HEK293 (cell line): Measurements from ENCODE around the gene NUMB.

ENCODE experiments used
- CTCF ChIP-seq: fragments of 450-650 bp; formaldehyde crosslinking; IDR thresholded peaks from 2 replicates; pipeline ENCODE4 v1.5.1; 2016; ENCODE audit warnings: missing biosample characterization, missing genetic modification characterization
- GLI2 ChIP-seq: fragments of 450-650 bp; formaldehyde crosslinking; IDR thresholded peaks from 2 replicates; pipeline ENCODE4; 2017; ENCODE audit warnings: missing biosample characterization, missing genetic modification characterization, low read depth, borderline replicate concordance
- HOXA7 ChIP-seq: sonication (generic); formaldehyde crosslinking; IDR thresholded peaks from 2 replicates; pipeline ENCODE4 v1.8.1; 2022; ENCODE audit warnings: missing genetic modification reagents, borderline replicate concordance
- PBX3 ChIP-seq: sonication (generic); formaldehyde crosslinking; IDR thresholded peaks from 2 replicates; pipeline ENCODE4 v1.8.1; 2022; ENCODE audit warnings: mild to moderate bottlenecking, moderate library complexity, missing genetic modification reagents
- RBAK ChIP-seq: fragments of 450-650 bp; formaldehyde crosslinking; IDR thresholded peaks from 2 replicates; pipeline ENCODE4 v1.5.1; 2016; ENCODE audit warnings: missing biosample characterization, missing genetic modification characterization
- YY1 ChIP-seq: fragments of 450-650 bp; formaldehyde crosslinking; IDR thresholded peaks from 2 replicates; pipeline ENCODE4 v1.5.1; 2018; ENCODE audit warnings: missing biosample characterization, missing genetic modification characterization
- YY2 ChIP-seq: fragments of 450-650 bp; formaldehyde crosslinking; IDR thresholded peaks from 2 replicates; pipeline ENCODE4 v1.5.1; 2016; ENCODE audit warnings: missing biosample characterization, missing genetic modification characterization
- ZFP37 ChIP-seq: fragments of 450-650 bp; formaldehyde crosslinking; IDR thresholded peaks from 2 replicates; pipeline ENCODE4 v1.5.1; 2016; ENCODE audit warnings: missing biosample characterization, missing genetic modification characterization
- ZNF121 ChIP-seq: fragments of 450-650 bp; formaldehyde crosslinking; IDR thresholded peaks from 2 replicates; pipeline ENCODE4 v1.5.1; 2016; ENCODE audit warnings: missing biosample characterization, missing genetic modification characterization
- ZNF138 ChIP-seq: fragments of 450-650 bp; formaldehyde crosslinking; IDR thresholded peaks from 2 replicates; pipeline ENCODE4 v1.5.1; 2016; ENCODE audit warnings: missing biosample characterization, missing genetic modification characterization, borderline replicate concordance
- ZNF18 ChIP-seq: fragments of 450-650 bp; formaldehyde crosslinking; IDR thresholded peaks from 2 replicates; pipeline ENCODE4 v1.5.1; 2016; ENCODE audit warnings: missing biosample characterization, missing genetic modification characterization
- ZNF624 ChIP-seq: fragments of 450-650 bp; formaldehyde crosslinking; IDR thresholded peaks from 2 replicates; pipeline ENCODE4 v1.5.1; 2017; ENCODE audit warnings: missing biosample characterization, missing genetic modification characterization
- ZNF629 ChIP-seq: fragments of 450-650 bp; formaldehyde crosslinking; IDR thresholded peaks from 2 replicates; pipeline ENCODE4 v1.5.1; 2017; ENCODE audit warnings: missing biosample characterization, missing genetic modification characterization
- ZXDB ChIP-seq: fragments of 450-650 bp; formaldehyde crosslinking; IDR thresholded peaks from 2 replicates; pipeline ENCODE4 v1.5.1; 2016; ENCODE audit warnings: missing biosample characterization, missing genetic modification characterization

- TF ChIP-seq CTCF (tag by site-specific recombination) (no peak), ZXDB (tag by site-specific recombination) (no peak), YY1 (no peak), ZNF18 (tag by site-specific recombination) (no peak), ZNF624 (tag by site-specific recombination) (no peak), YY2 (tag by site-specific recombination) (no peak), HOXA7 (CRISPR knock-in tag) (no peak), ZNF138 (tag by site-specific recombination) (no peak), GLI2 (tag by site-specific recombination) (no peak), ZFP37 (tag by site-specific recombination) (no peak), ZNF629 (no peak), ZNF121 (no peak), PBX3 (CRISPR knock-in tag) (no peak), RBAK (tag by site-specific recombination) (no peak)
Measured at GRCh38 chr14:73273799-73274198, 184.5 kb downstream of the NUMB start.
